H9 (cell line): Measurements from ENCODE around the gene CLTCL1. TPM values are rescaled to one million over a fixed set of nuclear protein-coding genes. Genes with fewer than 3 reads are reported as not detected.

Experiments used
- DNase-seq: peaks from one replicate; pipeline ENCODE4 v3.0.0-alpha.2; 2017
- H2AFZ ChIP-seq: one replicate; pipeline ENCODE4 v1.6.1; 2013; ENCODE audit warnings: mild to moderate bottlenecking, low read length, control low read depth, moderate library complexity
- H2AK5ac ChIP-seq: 2 replicates; pipeline ENCODE4 v1.6.1; 2013; ENCODE audit warnings: low read length, control low read depth, mixed read lengths; ENCODE audit not compliant: insufficient read length
- H2BK120ac ChIP-seq: one replicate; pipeline ENCODE4 v1.6.1; 2013; ENCODE audit warnings: low read depth, mild to moderate bottlenecking, low read length, control low read depth, inconsistent platforms; ENCODE audit not compliant: poor library complexity, severe bottlenecking
- H2BK12ac ChIP-seq: 2 replicates; pipeline ENCODE4 v1.6.1; 2013; ENCODE audit warnings: low read length, control low read depth, mixed read lengths, low read depth; ENCODE audit not compliant: insufficient read length
- H2BK15ac ChIP-seq: 2 replicates; pipeline ENCODE4 v1.6.1; 2013; ENCODE audit warnings: low read depth, low read length, control low read depth
- H2BK20ac ChIP-seq: one replicate; pipeline ENCODE4 v1.6.1; 2013; ENCODE audit warnings: low read depth, mild to moderate bottlenecking, low read length, control low read depth, inconsistent platforms; ENCODE audit not compliant: poor library complexity, severe bottlenecking
- H2BK5ac ChIP-seq: 2 replicates; pipeline ENCODE4 v1.6.1; 2013; ENCODE audit warnings: low read length, control low read depth, mixed read lengths; ENCODE audit not compliant: insufficient read length
- H3K14ac ChIP-seq: 2 replicates; pipeline ENCODE4 v1.6.1; 2013; ENCODE audit warnings: low read length, control low read depth; ENCODE audit not compliant: insufficient read depth
- H3K18ac ChIP-seq: 2 replicates; pipeline ENCODE4 v1.6.1; 2013; ENCODE audit warnings: low read depth, mild to moderate bottlenecking, mixed read lengths, low read length, control low read depth; ENCODE audit not compliant: insufficient read length
- H3K23ac ChIP-seq: 2 replicates; pipeline ENCODE4 v1.6.1; 2013; ENCODE audit warnings: low read length, control low read depth, mixed read lengths, low read depth; ENCODE audit not compliant: insufficient read length
- H3K23me2 ChIP-seq: 2 replicates; pipeline ENCODE4 v1.6.1; 2013; ENCODE audit warnings: low read depth, mild to moderate bottlenecking, mixed read lengths, low read length, control low read depth; ENCODE audit not compliant: insufficient read length, poor library complexity, severe bottlenecking
- H3K27ac ChIP-seq: 2 replicates; pipeline ENCODE4 v1.5.1; 2013; ENCODE audit warnings: low read length, control low read depth, mixed read lengths, low read depth; ENCODE audit not compliant: insufficient read length
- H3K27me3 ChIP-seq: 2 replicates; pipeline ENCODE4 v1.6.1; 2013; ENCODE audit warnings: low read length, control low read depth, inconsistent platforms; ENCODE audit not compliant: insufficient read depth
- H3K4ac ChIP-seq: 2 replicates; pipeline ENCODE4 v1.6.1; 2013; ENCODE audit warnings: low read depth, mild to moderate bottlenecking, control low read depth, inconsistent platforms, low read length, moderate library complexity
- H3K4me1 ChIP-seq: 2 replicates; pipeline ENCODE4 v1.6.1; 2013; ENCODE audit warnings: low read length, control low read depth, inconsistent platforms; ENCODE audit not compliant: insufficient read depth
- H3K4me2 ChIP-seq: 2 replicates; pipeline ENCODE4 v1.6.1; 2013; ENCODE audit warnings: low read length, control low read depth, mixed read lengths; ENCODE audit not compliant: insufficient read length, insufficient read depth
- H3K56ac ChIP-seq: 2 replicates; pipeline ENCODE4 v1.6.1; 2013; ENCODE audit warnings: low read depth, mild to moderate bottlenecking, mixed read lengths, low read length, control low read depth; ENCODE audit not compliant: insufficient read length
- H3K79me1 ChIP-seq: 2 replicates; pipeline ENCODE4 v1.6.1; 2013; ENCODE audit warnings: low read depth, mild to moderate bottlenecking, moderate library complexity, low read length, control low read depth, inconsistent platforms; ENCODE audit not compliant: insufficient read depth, poor library complexity, severe bottlenecking
- H3K79me2 ChIP-seq: 2 replicates; pipeline ENCODE4 v1.6.1; 2013; ENCODE audit warnings: low read length, control low read depth, inconsistent platforms; ENCODE audit not compliant: insufficient read depth
- H3K9ac ChIP-seq: 2 replicates; pipeline ENCODE4 v1.6.1; 2013; ENCODE audit warnings: low read length, control low read depth, mixed read lengths; ENCODE audit not compliant: insufficient read length; ENCODE audit errors: extremely low read depth
- H3K9me3 ChIP-seq: one replicate; pipeline ENCODE4 v1.6.1; 2013; ENCODE audit warnings: low read depth, low read length, inconsistent platforms; ENCODE audit not compliant: control insufficient read depth
- H3T11ph ChIP-seq: one replicate; pipeline ENCODE4 v1.6.1; 2013; ENCODE audit warnings: mild to moderate bottlenecking, low read length, control low read depth, inconsistent platforms
- H4K20me1 ChIP-seq: one replicate; pipeline ENCODE4 v1.6.1; 2013; ENCODE audit not compliant: control insufficient read depth, insufficient read length, insufficient read depth
- H4K5ac ChIP-seq: 2 replicates; pipeline ENCODE4 v1.6.1; 2013; ENCODE audit warnings: low read depth, mild to moderate bottlenecking, mixed read lengths, low read length, control low read depth; ENCODE audit not compliant: insufficient read length
- H4K8ac ChIP-seq: replicated peaks from 2 replicates; pipeline ENCODE4 v1.6.1; 2013; ENCODE audit warnings: low read length, control low read depth, mixed read lengths, low read depth; ENCODE audit not compliant: insufficient read length
- H4K91ac ChIP-seq: 2 replicates; pipeline ENCODE4 v1.6.1; 2013; ENCODE audit warnings: low read depth, mild to moderate bottlenecking, moderate library complexity, mixed read lengths, low read length, control low read depth; ENCODE audit not compliant: insufficient read length
- H3K27ac Mint-ChIP-seq, 3 experiments: 2 replicates in 2 of 3; 3 replicates in 1 of 3; pipeline ENCODE4 v1.8.0; 2020 to 2021; ENCODE audit warnings: mixed read lengths in 3 of 3, mild to moderate bottlenecking in 1 of 3, moderate library complexity in 1 of 3
- H3K27me3 Mint-ChIP-seq: 2 replicates; pipeline ENCODE4 v1.8.0; 2021; ENCODE audit warnings: low read depth, mild to moderate bottlenecking, moderate library complexity, mixed read lengths
- H3K36me3 Mint-ChIP-seq, 3 experiments: 2 replicates in 2 of 3; 3 replicates in 1 of 3; pipeline ENCODE4 v1.8.0; 2020 to 2021; ENCODE audit warnings: low read depth in 3 of 3, mixed read lengths in 3 of 3; ENCODE audit not compliant: insufficient read depth in 1 of 3
- H3K4me1 Mint-ChIP-seq, 2 experiments: 2 replicates each; pipeline ENCODE4 v1.8.0; 2020; ENCODE audit warnings: mixed read lengths in 2 of 2
- H3K4me3 Mint-ChIP-seq, 2 experiments: 2 replicates in 1 of 2; 3 replicates in 1 of 2; pipeline ENCODE4 v1.8.0; 2020 to 2021; ENCODE audit warnings: mild to moderate bottlenecking in 2 of 2, mixed read lengths in 2 of 2, moderate library complexity in 1 of 2
- H3K9me3 Mint-ChIP-seq, 2 experiments: 2 replicates in 1 of 2; 3 replicates in 1 of 2; pipeline ENCODE4 v1.8.0; 2020; ENCODE audit warnings: mild to moderate bottlenecking in 2 of 2, mixed read lengths in 2 of 2, moderate library complexity in 1 of 2
- WGBS: extraction: QIAGEN DNeasy Blood & Tissue Kit; methylation state at CpG from one replicate; pipeline ENCODE4 v1.1.7; 2013; ENCODE audit warnings: missing lambda C conversion rate, low lambda C conversion rate, mixed read lengths; ENCODE audit not compliant: insufficient read length; ENCODE audit errors: extremely low coverage; 5-methylcytosine and 5-hydroxymethylcytosine counted together
- total RNA-seq: library from RNA; stranded (reverse); gene quantifications from 2 replicates; pipeline ENCODE4 v1.2.1, GENCODE V29; 2021
- TF ChIP-seq, protein P1 (sequence below): fragments of 200-600 bp; sonication (generic); conservative IDR thresholded peaks from 3 replicates; pipeline ENCODE4 v1.8.0; 2021; ENCODE audit warnings: antibody characterized with exemption, mild to moderate bottlenecking

The CLTCL1 gene
- total RNA-seq, 1 experiment from 2014 or later: 11.1 TPM

DNA sequence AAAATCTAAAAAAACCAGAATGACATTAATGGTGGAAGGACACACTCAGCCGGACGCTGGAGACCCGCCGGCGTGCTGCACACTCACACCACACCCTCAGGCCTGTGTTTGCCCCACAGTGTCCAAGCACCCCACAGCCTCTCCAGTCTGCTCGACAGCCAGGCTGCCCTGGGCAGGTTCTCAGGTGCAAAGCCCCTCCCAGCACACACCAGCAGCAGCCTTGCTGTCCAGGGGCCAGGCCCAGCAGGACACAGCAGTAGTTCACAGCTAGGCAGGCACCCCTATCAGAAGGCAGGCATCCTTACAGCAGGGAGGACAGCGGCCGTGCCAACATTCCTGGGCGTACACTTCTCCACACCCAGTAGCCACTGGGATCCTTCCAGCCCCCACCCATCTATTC, 111.3 kb downstream of the CLTCL1 start:
- no peaks in the 10 kb centered on the region; the same call in 1 of the 2 replicates for H3K4me1 ChIP-seq
- no peak overlapping the region for H3T11ph ChIP-seq
- no peak overlapping the region for H2BK120ac ChIP-seq
- H2BK20ac ChIP-seq: no peak overlapping the region
- no peak overlapping the region for H2AFZ ChIP-seq
- H4K5ac ChIP-seq: no peak overlapping the region
- H3K4me3 Mint-ChIP-seq: no peak overlapping the region
- no peak overlapping the region for H3K14ac ChIP-seq
- H4K8ac ChIP-seq: no peak overlapping the region
- H3K79me2 ChIP-seq: no peaks in the 10 kb centered on the region
- H2BK5ac ChIP-seq: no peak overlapping the region
- no CpG with 5 or more reads among the region's 9 CpGs for WGBS
- H3K27me3 Mint-ChIP-seq: no peaks in the 10 kb centered on the region
- no peak overlapping the region for H3K23ac ChIP-seq
- H4K20me1 ChIP-seq: peaks cover 2% of the 10 kb centered on the region
- peaks cover 5% of the 10 kb centered on the region for H3K23me2 ChIP-seq
- H3K9me3 Mint-ChIP-seq: no peaks in the 10 kb centered on the region
- H3K4ac ChIP-seq: no peak overlapping the region
- H3K79me1 ChIP-seq: no peaks in the 10 kb centered on the region
- H2BK12ac ChIP-seq: no peak overlapping the region
- no peak overlapping the region for H3K4me2 ChIP-seq
- H3K27ac Mint-ChIP-seq: no peak overlapping the region
- H3K18ac ChIP-seq: no peak overlapping the region
- no peaks in the 10 kb centered on the region for H3K9me3 ChIP-seq
- H2BK15ac ChIP-seq: no peak overlapping the region
- peaks cover 0 to 15% (median 5%) of the 10 kb centered on the region in 3 experiments; a peak in 4 of 7 replicates for H3K36me3 Mint-ChIP-seq
- H4K91ac ChIP-seq: no peak overlapping the region
- no peaks in the 10 kb centered on the region for H3K27me3 ChIP-seq
- TF ChIP-seq, protein P1, sequence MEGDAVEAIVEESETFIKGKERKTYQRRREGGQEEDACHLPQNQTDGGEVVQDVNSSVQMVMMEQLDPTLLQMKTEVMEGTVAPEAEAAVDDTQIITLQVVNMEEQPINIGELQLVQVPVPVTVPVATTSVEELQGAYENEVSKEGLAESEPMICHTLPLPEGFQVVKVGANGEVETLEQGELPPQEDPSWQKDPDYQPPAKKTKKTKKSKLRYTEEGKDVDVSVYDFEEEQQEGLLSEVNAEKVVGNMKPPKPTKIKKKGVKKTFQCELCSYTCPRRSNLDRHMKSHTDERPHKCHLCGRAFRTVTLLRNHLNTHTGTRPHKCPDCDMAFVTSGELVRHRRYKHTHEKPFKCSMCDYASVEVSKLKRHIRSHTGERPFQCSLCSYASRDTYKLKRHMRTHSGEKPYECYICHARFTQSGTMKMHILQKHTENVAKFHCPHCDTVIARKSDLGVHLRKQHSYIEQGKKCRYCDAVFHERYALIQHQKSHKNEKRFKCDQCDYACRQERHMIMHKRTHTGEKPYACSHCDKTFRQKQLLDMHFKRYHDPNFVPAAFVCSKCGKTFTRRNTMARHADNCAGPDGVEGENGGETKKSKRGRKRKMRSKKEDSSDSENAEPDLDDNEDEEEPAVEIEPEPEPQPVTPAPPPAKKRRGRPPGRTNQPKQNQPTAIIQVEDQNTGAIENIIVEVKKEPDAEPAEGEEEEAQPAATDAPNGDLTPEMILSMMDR: no peak
- H3K27ac ChIP-seq: no peak overlapping the region
- DNase-seq: no peak
- H3K9ac ChIP-seq: no peak overlapping the region
- H3K4me1 Mint-ChIP-seq: peaks cover 25 to 27% of the 10 kb centered on the region in 2 experiments
- H3K56ac ChIP-seq: no peak overlapping the region
- no peak overlapping the region for H2AK5ac ChIP-seq
